GM23338 (cell line): ENCODE results near the gene TRAPPC12. TPM values are rescaled to one million over a fixed set of nuclear protein-coding genes. Genes with fewer than 3 reads are reported as not detected.

Experiments
- ATAC-seq: fragments of 200-7000 bp; cut with Tn5 transposase; 3 replicates; pipeline ENCODE4 v1.9.1; 2020
- DNase-seq: peaks from one replicate; pipeline ENCODE4 v3.0.0-alpha.2; 2015; ENCODE audit warnings: low spot score
- H2AFZ ChIP-seq: fragments of 200-600 bp; sonication (generic); 2 replicates; pipeline ENCODE4 v1.8.0; 2016; ENCODE audit warnings: antibody characterized with exemption, mild to moderate bottlenecking, moderate library complexity
- H3F3A ChIP-seq: fragments of 200-600 bp; sonication (generic); replicated peaks from 2 replicates; pipeline ENCODE4 v1.8.0; 2017; ENCODE audit warnings: antibody characterized with exemption, mixed run types, low read depth
- H3K27ac ChIP-seq: fragments of 200-600 bp; sonication (generic); 2 replicates; pipeline ENCODE4 v1.6.1; 2016; ENCODE audit warnings: low read depth
- H3K27me3 ChIP-seq: fragments of 200-600 bp; sonication (generic); 2 replicates; pipeline ENCODE4 v1.8.0; 2016; ENCODE audit warnings: mild to moderate bottlenecking, mixed run types, moderate library complexity; ENCODE audit not compliant: insufficient read depth
- H3K36me3 ChIP-seq: fragments of 200-600 bp; sonication (generic); 2 replicates; pipeline ENCODE4 v1.8.0; 2016; ENCODE audit warnings: mild to moderate bottlenecking; ENCODE audit not compliant: insufficient read depth
- H3K4me1 ChIP-seq: fragments of 200-600 bp; sonication (generic); 2 replicates; pipeline ENCODE4 v1.8.0; 2016; ENCODE audit warnings: mild to moderate bottlenecking, moderate library complexity; ENCODE audit not compliant: insufficient read depth
- H3K4me2 ChIP-seq: fragments of 200-600 bp; sonication (generic); 2 replicates; pipeline ENCODE4 v1.7.1; 2017; ENCODE audit warnings: mixed run types
- H3K4me3 ChIP-seq: fragments of 200-600 bp; sonication (generic); 2 replicates; pipeline ENCODE4 v1.6.1; 2016; ENCODE audit warnings: mixed run types
- H3K79me2 ChIP-seq: fragments of 200-600 bp; sonication (generic); replicated peaks from 2 replicates; pipeline ENCODE4 v1.8.0; 2017; ENCODE audit warnings: mild to moderate bottlenecking; ENCODE audit not compliant: insufficient read depth
- H3K9me2 ChIP-seq: fragments of 200-600 bp; sonication (generic); 2 replicates; pipeline ENCODE4 v1.8.0; 2017; ENCODE audit not compliant: insufficient read depth
- H4K20me1 ChIP-seq: fragments of 200-600 bp; sonication (generic); replicated peaks from 2 replicates; pipeline ENCODE4 v1.8.0; 2017; ENCODE audit warnings: mild to moderate bottlenecking; ENCODE audit not compliant: insufficient read depth
- H3K27ac Mint-ChIP-seq: 2 replicates; pipeline ENCODE4 v1.8.0; 2020; ENCODE audit warnings: inconsistent platforms, mild to moderate bottlenecking, moderate library complexity, mixed read lengths
- H3K27me3 Mint-ChIP-seq: 3 replicates; pipeline ENCODE4 v1.8.0; 2022; ENCODE audit warnings: low read depth, mild to moderate bottlenecking, moderate library complexity, mixed read lengths, inconsistent platforms; ENCODE audit not compliant: insufficient read depth, poor library complexity
- H3K36me3 Mint-ChIP-seq: 3 replicates; pipeline ENCODE4 v1.8.0; 2021; ENCODE audit warnings: low read depth, mild to moderate bottlenecking, inconsistent platforms, moderate library complexity, mixed read lengths
- H3K4me1 Mint-ChIP-seq: 3 replicates; pipeline ENCODE4 v1.8.0; 2020; ENCODE audit warnings: mild to moderate bottlenecking, inconsistent platforms, mixed read lengths
- H3K4me3 Mint-ChIP-seq: 3 replicates; pipeline ENCODE4 v1.8.0; 2021; ENCODE audit warnings: moderate library complexity, mild to moderate bottlenecking, inconsistent platforms, mixed read lengths
- H3K9me3 Mint-ChIP-seq: 3 replicates; pipeline ENCODE4 v1.8.0; 2020; ENCODE audit warnings: moderate library complexity, mild to moderate bottlenecking, inconsistent platforms, mixed read lengths
- CREB1 ChIP-seq: fragments of 250-450 bp; sonication (Bioruptor Pico); IDR thresholded peaks from 2 replicates; pipeline ENCODE4 v1.5.0; 2020; ENCODE audit warnings: low read depth, mild to moderate bottlenecking, moderate library complexity
- EZH2phosphoT487 ChIP-seq: fragments of 200-600 bp; sonication (generic); IDR thresholded peaks from one replicate; pipeline ENCODE4 v1.8.1; 2018; ENCODE audit warnings: antibody characterized with exemption; ENCODE audit not compliant: unreplicated experiment
- JUNB ChIP-seq: IDR thresholded peaks from one replicate; pipeline ENCODE4 v1.6.1; 2016; ENCODE audit warnings: antibody characterized with exemption; ENCODE audit not compliant: unreplicated experiment
- POLR2AphosphoS5 ChIP-seq: IDR thresholded peaks from 2 replicates; pipeline ENCODE4 v1.6.1; 2016; ENCODE audit warnings: antibody characterized with exemption, low read depth
- STAT1 ChIP-seq: IDR thresholded peaks from one replicate; pipeline ENCODE4 v1.6.1; 2016; ENCODE audit warnings: antibody characterized with exemption; ENCODE audit not compliant: unreplicated experiment
- ZNF114 ChIP-seq: fragments of 250-450 bp; sonication (Bioruptor Pico); IDR thresholded peaks from 2 replicates; pipeline ENCODE4 v1.5.0; 2020; ENCODE audit warnings: mild to moderate bottlenecking, moderate library complexity
- ZNF462 ChIP-seq: fragments of 250-450 bp; sonication (Bioruptor Pico); IDR thresholded peaks from 2 replicates; pipeline ENCODE4 v1.5.0; 2020; ENCODE audit warnings: mild to moderate bottlenecking, moderate library complexity
- polyA plus RNA-seq: library from polyadenylated mRNA; unstranded; fragments of >200 nt; fragmentation: Nextera tagmentation; extraction: Ambion mirVana; gene quantifications from 2 replicates; pipeline ENCODE4 v1.2.1, GENCODE V29; 2016
- total RNA-seq: library from RNA; depleted of rRNA; stranded (reverse); fragments of >200 nt; shearing (Covaris generic); gene quantifications from 2 replicates; pipeline ENCODE4 v1.2.3, GENCODE V29; 2014

Gene TRAPPC12
- total and polyA plus RNA-seq, 2 experiments from 2014 or later = 48.9 to 57.7 TPM

- no peak overlapping the region for H3K4me3 Mint-ChIP-seq
- Histone ChIP-seq H3K27me3 (no peaks in the 10 kb centered on the region), H3F3A (no peaks in the 10 kb centered on the region), H4K20me1 (no peaks in the 10 kb centered on the region; the same call in none of the 2 replicates), H3K4me3 (no peak overlapping the region), H3K9me2 (no peaks in the 10 kb centered on the region; the same call in 1 of the 2 replicates), H2AFZ (no peak overlapping the region), H3K4me1 (no peaks in the 10 kb centered on the region), H3K4me2 (no peak overlapping the region), H3K27ac (peak overlapping the region; percentile 16; the same call in 1 of the 2 replicates), H3K79me2 (peaks cover 57% of the 10 kb centered on the region), H3K36me3 (peaks cover 4% of the 10 kb centered on the region; the same call in 1 of the 2 replicates)
- no peaks in the 10 kb centered on the region; the same call in 2 of the 3 replicates for H3K9me3 Mint-ChIP-seq
- no peaks in the 10 kb centered on the region for H3K27me3 Mint-ChIP-seq
- DNase-seq (no peak), ATAC-seq (no peak)
- TF ChIP-seq ZNF462 (no peak), ZNF114 (CRISPR knock-in tag) (no peak), POLR2AphosphoS5 (no peak), EZH2phosphoT487 (no peak), STAT1 (no peak), JUNB (no peak), CREB1 (CRISPR knock-in tag) (no peak)
- peaks cover 22% of the 10 kb centered on the region for H3K36me3 Mint-ChIP-seq
- H3K4me1 Mint-ChIP-seq = peaks cover 13% of the 10 kb centered on the region
- H3K27ac Mint-ChIP-seq = no peak overlapping the region
Measured at GRCh38 chr2:3355951-3356569, 23.4 kb upstream of the TRAPPC12 start.
